MM.1S (cell line): ENCODE data around the gene UBE2F.

Source experiments
- DNase-seq: peaks from one replicate; pipeline ENCODE4 v3.0.0-alpha.2; 2015
- H2AFZ ChIP-seq: fragments of 300-600 bp; sonication (generic); 2 replicates; pipeline ENCODE4 v1.6.0; 2016; ENCODE audit warnings: antibody characterized with exemption, low read length
- H3F3A ChIP-seq: fragments of 300-600 bp; sonication (generic); 2 replicates; pipeline ENCODE4 v1.6.1; 2016; ENCODE audit warnings: mild to moderate bottlenecking, antibody characterized with exemption, low read length, moderate library complexity, mixed read lengths; ENCODE audit not compliant: insufficient read depth
- H3K27ac ChIP-seq: fragments of 300-600 bp; sonication (generic); 2 replicates; pipeline ENCODE4 v1.5.1; 2016; ENCODE audit warnings: mild to moderate bottlenecking, low read length
- H3K27me3 ChIP-seq: fragments of 300-600 bp; sonication (generic); replicated peaks from 2 replicates; pipeline ENCODE4 v1.6.0; 2016; ENCODE audit warnings: low read length; ENCODE audit not compliant: insufficient read depth
- H3K36me3 ChIP-seq: fragments of 300-600 bp; sonication (generic); replicated peaks from 2 replicates; pipeline ENCODE4 v1.6.1; 2016; ENCODE audit warnings: mild to moderate bottlenecking, low read length, mixed read lengths; ENCODE audit not compliant: insufficient read depth
- H3K4me1 ChIP-seq: fragments of 300-600 bp; sonication (generic); 2 replicates; pipeline ENCODE4 v1.6.1; 2016; ENCODE audit warnings: low read length, mixed read lengths
- H3K4me2 ChIP-seq: fragments of 300-600 bp; sonication (generic); 2 replicates; pipeline ENCODE4 v1.6.0; 2016; ENCODE audit warnings: low read depth, low read length
- H3K4me3 ChIP-seq: fragments of 300-600 bp; sonication (generic); 2 replicates; pipeline ENCODE4 v1.5.1; 2016; ENCODE audit warnings: low read length, mixed read lengths
- H3K79me2 ChIP-seq: fragments of 300-600 bp; sonication (generic); 2 replicates; pipeline ENCODE4 v1.6.1; 2016; ENCODE audit warnings: mixed run types, low read length, mixed read lengths
- H3K9ac ChIP-seq: fragments of 300-600 bp; sonication (generic); 2 replicates; pipeline ENCODE4 v1.6.1; 2016; ENCODE audit warnings: low read length, mixed read lengths
- H3K9me2 ChIP-seq: fragments of 300-600 bp; sonication (generic); replicated peaks from 2 replicates; pipeline ENCODE4 v1.6.1; 2016; ENCODE audit warnings: mild to moderate bottlenecking, low read length, mixed read lengths; ENCODE audit not compliant: insufficient read depth
- H3K9me3 ChIP-seq: fragments of 300-600 bp; sonication (generic); replicated peaks from 2 replicates; pipeline ENCODE4 v1.6.1; 2016; ENCODE audit warnings: mild to moderate bottlenecking, low read length, mixed read lengths; ENCODE audit not compliant: insufficient read depth
- H4K20me1 ChIP-seq: fragments of 300-600 bp; sonication (generic); 2 replicates; pipeline ENCODE4 v1.6.1; 2016; ENCODE audit warnings: mild to moderate bottlenecking, low read length, moderate library complexity, mixed read lengths; ENCODE audit not compliant: insufficient read depth
- EZH2 ChIP-seq: fragments of 300-600 bp; sonication (generic); optimal IDR thresholded peaks from 2 replicates; pipeline ENCODE3; 2017; ENCODE audit warnings: low read depth, mild to moderate bottlenecking, antibody characterized with exemption, low read length, mixed read lengths
- EZH2phosphoT487 ChIP-seq: fragments of 300-600 bp; sonication (generic); IDR thresholded peaks from 2 replicates; pipeline ENCODE4 v1.6.1; 2018; ENCODE audit warnings: antibody characterized with exemption, low read length
- TF ChIP-seq, protein P1 (sequence below): fragments of 300-600 bp; sonication (generic); IDR thresholded peaks from 2 replicates; pipeline ENCODE4 v1.5.1; 2016; ENCODE audit warnings: antibody characterized with exemption, low read length, mixed read lengths

UBE2F gene

GRCh38 chr2:237996021-237996593 is 29.3 kb downstream of the UBE2F start:
- Histone ChIP-seq H3K9me3 (no peaks in the 10 kb centered on the region), H3K79me2 (no peaks in the 10 kb centered on the region), H3K4me1 (no peaks in the 10 kb centered on the region), H3K9me2 (no peaks in the 10 kb centered on the region), H3K36me3 (no peaks in the 10 kb centered on the region), H3F3A (no peaks in the 10 kb centered on the region), H2AFZ (no peak overlapping the region), H3K4me3 (no peak overlapping the region), H3K27ac (no peak overlapping the region), H3K27me3 (no peaks in the 10 kb centered on the region), H3K4me2 (no peak overlapping the region), H3K9ac (no peak overlapping the region), H4K20me1 (no peaks in the 10 kb centered on the region)
- DNase-seq, result no peak
- TF ChIP-seq, protein P1, sequence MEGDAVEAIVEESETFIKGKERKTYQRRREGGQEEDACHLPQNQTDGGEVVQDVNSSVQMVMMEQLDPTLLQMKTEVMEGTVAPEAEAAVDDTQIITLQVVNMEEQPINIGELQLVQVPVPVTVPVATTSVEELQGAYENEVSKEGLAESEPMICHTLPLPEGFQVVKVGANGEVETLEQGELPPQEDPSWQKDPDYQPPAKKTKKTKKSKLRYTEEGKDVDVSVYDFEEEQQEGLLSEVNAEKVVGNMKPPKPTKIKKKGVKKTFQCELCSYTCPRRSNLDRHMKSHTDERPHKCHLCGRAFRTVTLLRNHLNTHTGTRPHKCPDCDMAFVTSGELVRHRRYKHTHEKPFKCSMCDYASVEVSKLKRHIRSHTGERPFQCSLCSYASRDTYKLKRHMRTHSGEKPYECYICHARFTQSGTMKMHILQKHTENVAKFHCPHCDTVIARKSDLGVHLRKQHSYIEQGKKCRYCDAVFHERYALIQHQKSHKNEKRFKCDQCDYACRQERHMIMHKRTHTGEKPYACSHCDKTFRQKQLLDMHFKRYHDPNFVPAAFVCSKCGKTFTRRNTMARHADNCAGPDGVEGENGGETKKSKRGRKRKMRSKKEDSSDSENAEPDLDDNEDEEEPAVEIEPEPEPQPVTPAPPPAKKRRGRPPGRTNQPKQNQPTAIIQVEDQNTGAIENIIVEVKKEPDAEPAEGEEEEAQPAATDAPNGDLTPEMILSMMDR, result no peak
- TF ChIP-seq EZH2 (no peak), EZH2phosphoT487 (no peak)

GRCh38 chr2:237997521-237997920 is 30.7 kb downstream of the UBE2F start:
- Histone ChIP-seq H3K4me1 (no peaks in the 10 kb centered on the region), H3K4me2 (no peak overlapping the region), H3K9me2 (no peaks in the 10 kb centered on the region), H4K20me1 (no peaks in the 10 kb centered on the region), H3K27me3 (no peaks in the 10 kb centered on the region), H2AFZ (no peak overlapping the region), H3K4me3 (no peak overlapping the region), H3K79me2 (no peaks in the 10 kb centered on the region), H3K9me3 (no peaks in the 10 kb centered on the region), H3K36me3 (no peaks in the 10 kb centered on the region), H3F3A (no peaks in the 10 kb centered on the region), H3K9ac (no peak overlapping the region), H3K27ac (no peak overlapping the region)
- TF ChIP-seq EZH2phosphoT487 (no peak), EZH2 (no peak)
- TF ChIP-seq, protein P1, result no peak
- DNase-seq, result no peak

- no peak for DNase-seq
- no peaks in the 10 kb centered on the region for H3K9me3 ChIP-seq
These were observed 31.7 kb downstream of the UBE2F start for GRCh38 chr2:237998530-237998929.

More at GRCh38 chr2:237998530-237998929, 31.7 kb downstream of the UBE2F start:
- H3F3A ChIP-seq, result no peaks in the 10 kb centered on the region
- H3K9me2 ChIP-seq, result no peaks in the 10 kb centered on the region
- H3K4me2 ChIP-seq, result no peak overlapping the region
- no peak overlapping the region for H3K4me3 ChIP-seq
- no peaks in the 10 kb centered on the region for H4K20me1 ChIP-seq
- H3K79me2 ChIP-seq, result no peaks in the 10 kb centered on the region
- H2AFZ ChIP-seq, result no peak overlapping the region
- TF ChIP-seq EZH2phosphoT487 (no peak), EZH2 (no peak)
- TF ChIP-seq, protein P1, result no peak
- H3K4me1 ChIP-seq, result no peaks in the 10 kb centered on the region
- no peak overlapping the region for H3K27ac ChIP-seq
- no peaks in the 10 kb centered on the region for H3K36me3 ChIP-seq
- H3K9ac ChIP-seq, result no peak overlapping the region
- H3K27me3 ChIP-seq, result no peaks in the 10 kb centered on the region
